Upper lobe of right lung (tissue), 1 donor: ENCODE results near the gene MRPL1. TPM values are rescaled to one million over a fixed set of nuclear protein-coding genes. Genes with fewer than 3 reads are reported as not detected.
"Not testable (repeated sequence)": the region's sequence is repeated elsewhere in the genome, so short reads cannot be mapped to it uniquely, and the experiment has no call there.

Experiments used
- ATAC-seq: fragments of 200-7000 bp; cut with Tn5 transposase; one replicate; pipeline ENCODE4 v1.9.1; 2020; ENCODE audit warnings: mild to moderate bottlenecking, moderate library complexity
- DNase-seq: peaks from one replicate; pipeline ENCODE4 v3.0.0-alpha.2; 2020
- H3K27ac ChIP-seq: fragments of 200-600 bp; one replicate; pipeline ENCODE4 v1.8.0; 2022
- H3K27me3 ChIP-seq: fragments of 200-600 bp; one replicate; pipeline ENCODE4 v1.8.0; 2022; ENCODE audit warnings: mild to moderate bottlenecking
- H3K36me3 ChIP-seq: fragments of 200-600 bp; one replicate; pipeline ENCODE4 v1.8.0; 2022
- H3K4me1 ChIP-seq: fragments of 200-600 bp; one replicate; pipeline ENCODE4 v1.8.0; 2022
- H3K4me3 ChIP-seq: fragments of 200-600 bp; one replicate; pipeline ENCODE4 v1.8.0; 2022; ENCODE audit warnings: mild to moderate bottlenecking
- H3K9me3 ChIP-seq: fragments of 200-600 bp; one replicate; pipeline ENCODE4 v1.8.0; 2022
- CTCF ChIP-seq: fragments of 200-600 bp; IDR thresholded peaks from one replicate; pipeline ENCODE4 v1.8.0; 2022; ENCODE audit warnings: antibody characterized with exemption
- intact Hi-C: fragments of 100-400 bp; cut with DNase I; formaldehyde crosslinking; loops from one replicate; pipeline ENCODE4 v1.11.0; 2022
- total RNA-seq: library from RNA; stranded (reverse); fragmentation: NEBNext Ultra II Directional; extraction: Animal tissue kit (Norgen Biotek cat#: 25700); gene quantifications from one replicate; pipeline ENCODE4 v1.2.1, GENCODE V29; 2021
- donor health status: DM: no; HTN: yes; CAD: no; lungs with severe emphysema.

Gene MRPL1
- total RNA-seq, 1 donor from 2014 or later, result 17.6 TPM

- intact Hi-C loops, result no loop called here
- no peak overlapping the region for H3K4me3 ChIP-seq
These were observed 75.9 kb downstream of the MRPL1 start for GRCh38 chr4:77938560-77938959.

GRCh38 chr4:77945929-77946328 is 83.3 kb downstream of the MRPL1 start:
- H3K4me1 ChIP-seq, H3K4me3 ChIP-seq, H3K9me3 ChIP-seq, intact Hi-C loops, H3K27ac ChIP-seq, DNase-seq, H3K36me3 ChIP-seq, ATAC-seq, H3K27me3 ChIP-seq: not testable (repeated sequence)

More at GRCh38 chr4:77938560-77938959, 75.9 kb downstream of the MRPL1 start:
- Histone ChIP-seq H3K4me1 (no peaks in the 10 kb centered on the region), H3K27me3 (no peaks in the 10 kb centered on the region), H3K27ac (no peak overlapping the region), H3K9me3 (no peaks in the 10 kb centered on the region), H3K36me3 (peaks cover 9% of the 10 kb centered on the region)
- no peak for TF ChIP-seq CTCF
- DNase-seq (no peak), ATAC-seq (no peak)

GRCh38 chr4:77950203-77950602 is 87.6 kb downstream of the MRPL1 start:
- no peak for TF ChIP-seq CTCF
- H3K9me3 ChIP-seq, result no peaks in the 10 kb centered on the region
- no peaks in the 10 kb centered on the region for H3K4me1 ChIP-seq
- no peak for DNase-seq
- H3K27me3 ChIP-seq, result no peaks in the 10 kb centered on the region
- ATAC-seq, result no peak
- no peak overlapping the region for H3K4me3 ChIP-seq
- intact Hi-C loops, result no loop called here
- H3K36me3 ChIP-seq, result peaks cover 25% of the 10 kb centered on the region
- no peak overlapping the region for H3K27ac ChIP-seq

GRCh38 chr4:77952457-77952856 is 89.8 kb downstream of the MRPL1 start:
- Histone ChIP-seq H3K36me3 (peaks cover 25% of the 10 kb centered on the region), H3K4me3 (no peak overlapping the region), H3K9me3 (no peaks in the 10 kb centered on the region), H3K27me3 (no peaks in the 10 kb centered on the region), H3K4me1 (no peaks in the 10 kb centered on the region), H3K27ac (no peak overlapping the region)
- no peak for TF ChIP-seq CTCF
- no peak for DNase-seq
- no peak for ATAC-seq
- intact Hi-C loops, result no loop called here

GRCh38 chr4:77954690-77955089 is 92.1 kb downstream of the MRPL1 start:
- Histone ChIP-seq H3K4me1 (no peaks in the 10 kb centered on the region), H3K4me3 (no peak overlapping the region), H3K27ac (no peak overlapping the region), H3K27me3 (no peaks in the 10 kb centered on the region), H3K9me3 (no peaks in the 10 kb centered on the region), H3K36me3 (peaks cover 25% of the 10 kb centered on the region)
- intact Hi-C loops, result no loop called here
- ATAC-seq (no peak), DNase-seq (no peak)
- TF ChIP-seq CTCF, result no peak

GRCh38 chr4:77956917-77957316 is 94.3 kb downstream of the MRPL1 start:
- no peak overlapping the region for H3K4me3 ChIP-seq
- ATAC-seq (no peak), DNase-seq (no peak)
- H3K27ac ChIP-seq, result no peak overlapping the region
- intact Hi-C loops, result no loop called here
- H3K4me1 ChIP-seq, result no peaks in the 10 kb centered on the region
- H3K9me3 ChIP-seq, result no peaks in the 10 kb centered on the region
- no peaks in the 10 kb centered on the region for H3K27me3 ChIP-seq
- no peak for TF ChIP-seq CTCF
- H3K36me3 ChIP-seq, result peaks cover 19% of the 10 kb centered on the region
